Body of pancreas (tissue), 4 donors: Measurements from ENCODE around the gene TXNDC2. TPM values are rescaled to one million over a fixed set of nuclear protein-coding genes. Genes with fewer than 3 reads are reported as not detected.
A peak's percentile ranks its signal among the peaks of the same experiment; 100 is the strongest.

Source experiments
- ATAC-seq: fragments of 150-250 bp; one replicate; pipeline ENCODE4 v1.9.1; 2016
- DNase-seq, 4 donors: peaks; one replicate each; pipeline ENCODE4 v3.0.0-alpha.2; 2019
- H3K27ac ChIP-seq, 4 donors: fragments of 200-600 bp; sonication (generic); 1 replicate in 3 of 4; 2 replicates in 1 of 4; pipeline versions ENCODE4 v1.5.1 to v1.6.1; 2016 to 2019; ENCODE audit warnings: mild to moderate bottlenecking in 1 of 4, mixed read lengths in 1 of 4, moderate library complexity in 1 of 4
- H3K27me3 ChIP-seq, 2 donors: fragments of 200-600 bp; sonication (generic); one replicate each; pipeline ENCODE4 v1.6.0; 2016; ENCODE audit warnings: mild to moderate bottlenecking in 1 of 2
- H3K36me3 ChIP-seq, 2 donors: fragments of 200-600 bp; sonication (generic); replicated peaks in 1 of 2; 2 replicates each; pipeline ENCODE4 v1.5.1; 2016; ENCODE audit warnings: low read depth in 2 of 2; ENCODE audit not compliant: insufficient read depth in 1 of 2
- H3K4me1 ChIP-seq: fragments of 200-600 bp; sonication (generic); one replicate; pipeline ENCODE4 v1.6.0; 2016
- H3K4me3 ChIP-seq, 2 donors: fragments of 200-600 bp; sonication (generic); 1 replicate in 1 of 2; 2 replicates in 1 of 2; pipeline ENCODE4 v1.5.1; 2016 to 2019
- H3K9me3 ChIP-seq, 3 donors: fragments of 200-600 bp; sonication (generic); 1 replicate in 2 of 3; 2 replicates in 1 of 3; pipeline ENCODE4 v1.5.1; 2016
- CTCF ChIP-seq, 7 experiments: fragments of 450-650 bp in 4 of 7; fragments of 200-600 bp in 3 of 7; sonication (generic) in 3 of 7; IDR thresholded peaks; one replicate each; pipeline ENCODE4 v1.5.1; 2016 to 2019; ENCODE audit warnings: antibody characterized with exemption in 7 of 7
- POLR2A ChIP-seq, 3 donors: fragments of 450-650 bp; IDR thresholded peaks; one replicate each; pipeline ENCODE4 v1.6.1; 2016; ENCODE audit warnings: antibody characterized with exemption in 3 of 3, mild to moderate bottlenecking in 2 of 3
- WGBS, 2 donors: methylation state at CpG; one replicate each; pipeline ENCODE4 v1.1.5; 2017; 5-methylcytosine and 5-hydroxymethylcytosine counted together
- intact Hi-C: fragments of 100-400 bp; cut with DNase I; formaldehyde crosslinking; loops from one replicate; pipeline ENCODE4 v1.15.1; 2023
- total RNA-seq, 2 donors: library from RNA; depleted of rRNA; stranded (reverse); fragments of >200 nt; gene quantifications; one replicate each; pipeline ENCODE4 v1.1.0, GENCODE V29; 2016

Gene TXNDC2
- total RNA-seq, 2 donors from 2014 or later, result not detected

GRCh38 chr18:9919564-9920232 is 33.9 kb downstream of the TXNDC2 start:
- Histone ChIP-seq H3K4me3 (no peak overlapping the region), H3K9me3 (no peaks in the 10 kb centered on the region), H3K4me1 (peaks cover 84% of the 10 kb centered on the region), H3K27ac (no peak overlapping the region), H3K27me3 (no peaks in the 10 kb centered on the region), H3K36me3 (no peaks in the 10 kb centered on the region)
- ATAC-seq (no peak), DNase-seq (no peak)
- intact Hi-C loops, result no loop called here
- TF ChIP-seq CTCF (IDR thresholded peaks at IDR 0.05) (no peak), POLR2A (IDR thresholded peaks at IDR 0.05) (no peak)
- 68 to 71% methylated on average over 8 of the region's 8 CpGs for WGBS, 2 donors

- Histone ChIP-seq H3K27me3 (no peaks in the 10 kb centered on the region), H3K4me3 (no peak overlapping the region), H3K9me3 (no peaks in the 10 kb centered on the region), H3K4me1 (peaks cover 92% of the 10 kb centered on the region), H3K27ac (peak overlapping the region in 1 of 4 donors; percentile 19), H3K36me3 (no peaks in the 10 kb centered on the region)
- 37% methylated on average over 4 of the region's 4 CpGs for WGBS, 2 donors
- ATAC-seq, result no peak
- intact Hi-C loops, result no loop called here
- TF ChIP-seq POLR2A (IDR thresholded peaks at IDR 0.05) (no peak), CTCF (IDR thresholded peaks at IDR 0.05) (no peak)
- DNase-seq, result no peak
Measured at GRCh38 chr18:9922592-9923311, 37.0 kb downstream of the TXNDC2 start.

GRCh38 chr18:9924371-9924943 is 38.7 kb downstream of the TXNDC2 start:
- Histone ChIP-seq H3K9me3 (no peaks in the 10 kb centered on the region), H3K4me3 (no peak overlapping the region), H3K27ac (no peak overlapping the region), H3K4me1 (peaks cover 92% of the 10 kb centered on the region), H3K36me3 (no peaks in the 10 kb centered on the region), H3K27me3 (no peaks in the 10 kb centered on the region)
- TF ChIP-seq CTCF (IDR thresholded peaks at IDR 0.05) (no peak), POLR2A (IDR thresholded peaks at IDR 0.05) (no peak)
- ATAC-seq, result no peak
- WGBS, 2 donors, result 33 to 34% methylated on average over 4 of the region's 4 CpGs
- intact Hi-C loops, result no loop called here
- no peak for DNase-seq

- no peaks in the 10 kb centered on the region for H3K27me3 ChIP-seq
- intact Hi-C loops, result no loop called here
- WGBS, 2 donors, result 58 to 59% methylated on average over 1 of the region's 1 CpG
- ATAC-seq, result peak; percentile 53
- H3K4me1 ChIP-seq, result peaks cover 87% of the 10 kb centered on the region
- no peak for DNase-seq
- no peaks in the 10 kb centered on the region for H3K36me3 ChIP-seq
- peak overlapping the region in 1 of 4 donors; percentile 39 for H3K27ac ChIP-seq
- H3K9me3 ChIP-seq, result no peaks in the 10 kb centered on the region
- no peak for TF ChIP-seq POLR2A (IDR thresholded peaks at IDR 0.05)
- TF ChIP-seq CTCF (IDR thresholded peaks at IDR 0.05), result no peak
- H3K4me3 ChIP-seq, result no peak overlapping the region
Measured at GRCh38 chr18:9925369-9925768, 39.6 kb downstream of the TXNDC2 start.
